Naive B cell (primary cell): ENCODE results near the gene UBE2E2. TPM values are rescaled to one million over a fixed set of nuclear protein-coding genes. Genes with fewer than 3 reads are reported as not detected.
"Not testable (repeated sequence)": the region's sequence is repeated elsewhere in the genome, so short reads cannot be mapped to it uniquely, and the experiment has no call there.

ENCODE experiments used
- ATAC-seq, 2 donors: fragments of 150-1000 bp; cut with Tn5 transposase; 2 replicates each; pipeline ENCODE4 v1.10.0; 2021; ENCODE audit warnings: low read depth in 2 of 2, mild to moderate bottlenecking in 2 of 2, moderate library complexity in 2 of 2
- DNase-seq: peaks from one replicate; pipeline ENCODE4 v3.0.0; 2022
- H3K27ac Mint-ChIP-seq, 6 donors: one replicate each; pipeline ENCODE4 v1.8.0; 2020 to 2022; ENCODE audit warnings: mild to moderate bottlenecking in 6 of 6, mixed read lengths in 6 of 6, moderate library complexity in 5 of 6, inconsistent platforms in 2 of 6
- H3K27me3 Mint-ChIP-seq, 3 donors: one replicate each; pipeline ENCODE4 v1.8.0; 2021 to 2022; ENCODE audit warnings: mixed read lengths in 3 of 3, mild to moderate bottlenecking in 1 of 3
- H3K36me3 Mint-ChIP-seq, 2 donors: one replicate each; pipeline ENCODE4 v1.8.0; 2020 to 2022; ENCODE audit warnings: mixed read lengths in 2 of 2, inconsistent platforms in 1 of 2, mild to moderate bottlenecking in 1 of 2
- H3K4me1 Mint-ChIP-seq, 3 donors: one replicate each; pipeline ENCODE4 v1.8.0; 2020 to 2022; ENCODE audit warnings: mixed read lengths in 3 of 3, inconsistent platforms in 1 of 3, mild to moderate bottlenecking in 1 of 3, moderate library complexity in 1 of 3
- H3K4me3 Mint-ChIP-seq, 8 donors: one replicate each; pipeline ENCODE4 v1.8.0; 2020 to 2022; ENCODE audit warnings: mild to moderate bottlenecking in 8 of 8, mixed read lengths in 8 of 8, moderate library complexity in 8 of 8, inconsistent platforms in 2 of 8
- H3K9me3 Mint-ChIP-seq, 7 donors: one replicate each; pipeline ENCODE4 v1.8.0; 2020 to 2022; ENCODE audit warnings: mixed read lengths in 7 of 7, mild to moderate bottlenecking in 5 of 7, inconsistent platforms in 2 of 7, moderate library complexity in 1 of 7
- polyA plus RNA-seq, 6 donors: library from polyadenylated mRNA; unstranded; fragments of 300-500 nt; fragmentation: Illumina TruSeq; gene quantifications; one replicate each; pipeline ENCODE4 v1.2.3, GENCODE V29; 2021; ENCODE audit warnings: low read depth in 6 of 6

UBE2E2 gene
- polyA plus RNA-seq, 6 donors from 2014 or later: 101 to 162 (median 121) TPM

DNA sequence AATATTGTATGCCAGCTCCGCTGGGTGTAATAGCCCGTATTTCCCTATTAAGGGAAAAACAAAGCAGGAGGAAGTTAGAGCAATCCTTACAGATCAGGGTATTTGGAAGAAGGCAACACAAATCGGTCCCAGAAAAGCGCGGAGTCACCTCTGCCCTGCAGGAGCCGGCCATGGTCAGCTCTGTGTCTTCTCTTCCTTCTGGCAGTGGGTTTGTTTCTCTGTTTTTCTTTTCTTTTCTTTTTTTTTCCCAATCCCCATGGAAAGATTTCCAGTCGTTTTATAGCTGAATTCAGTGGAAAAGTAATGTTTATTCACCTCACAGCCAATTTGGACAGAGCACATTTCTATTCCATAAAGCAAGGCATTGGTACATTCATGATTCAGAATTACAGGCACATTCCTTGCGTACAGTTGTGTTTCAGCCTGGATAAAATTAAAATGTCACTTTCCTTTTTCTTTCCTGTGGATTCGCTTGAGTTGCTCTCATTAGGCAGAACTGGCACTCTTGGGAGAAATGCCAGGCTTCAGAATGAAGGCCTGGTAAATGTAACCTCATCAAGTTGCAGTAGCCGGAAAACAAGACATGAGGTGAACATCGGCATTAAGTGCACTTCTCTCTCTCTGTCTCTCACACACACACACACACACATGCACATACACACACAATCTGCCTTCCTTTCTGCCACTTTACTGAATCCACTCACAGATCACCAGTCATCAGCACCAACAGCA lies 398.1 kb downstream of the UBE2E2 start:
- Mint-ChIP-seq H3K27me3 (no peaks in the 10 kb centered on the region), H3K36me3 (peaks cover 7 to 9% of the 10 kb centered on the region in 2 donors), H3K27ac (no peak overlapping the region), H3K4me3 (no peak overlapping the region), H3K4me1 (peaks cover 0 to 13% (median 0%) of the 10 kb centered on the region in 3 donors), H3K9me3 (peaks cover 0 to 8% (median 0%) of the 10 kb centered on the region in 7 donors)
- DNase-seq: no peak
- no peak for ATAC-seq

DNA sequence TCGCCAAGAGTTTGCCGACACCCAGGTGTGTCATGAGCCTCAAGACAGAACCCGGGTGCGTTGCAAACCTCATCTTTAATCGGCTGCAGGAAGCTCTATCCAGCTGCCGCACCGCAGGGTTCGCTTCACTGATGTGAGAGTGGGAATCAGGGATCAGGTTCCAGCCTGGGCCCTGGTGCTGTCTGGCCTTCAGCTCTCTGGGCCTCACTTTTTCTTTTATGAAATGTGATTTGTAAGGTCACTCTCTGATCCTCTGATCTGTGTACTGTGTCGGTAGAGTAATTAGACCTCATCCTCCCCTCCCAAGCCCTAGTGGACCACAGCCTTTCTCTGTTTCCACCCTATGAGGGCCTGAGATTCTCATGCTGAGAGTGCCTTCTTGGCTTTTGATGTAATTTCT lies 399.8 kb downstream of the UBE2E2 start:
- Mint-ChIP-seq H3K27ac (no peak overlapping the region), H3K27me3 (no peaks in the 10 kb centered on the region), H3K9me3 (no peaks in the 10 kb centered on the region), H3K4me1 (peaks cover 0 to 15% (median 0%) of the 10 kb centered on the region in 3 donors), H3K36me3 (no peaks in the 10 kb centered on the region), H3K4me3 (no peak overlapping the region)
- DNase-seq (no peak), ATAC-seq (no peak)

DNA sequence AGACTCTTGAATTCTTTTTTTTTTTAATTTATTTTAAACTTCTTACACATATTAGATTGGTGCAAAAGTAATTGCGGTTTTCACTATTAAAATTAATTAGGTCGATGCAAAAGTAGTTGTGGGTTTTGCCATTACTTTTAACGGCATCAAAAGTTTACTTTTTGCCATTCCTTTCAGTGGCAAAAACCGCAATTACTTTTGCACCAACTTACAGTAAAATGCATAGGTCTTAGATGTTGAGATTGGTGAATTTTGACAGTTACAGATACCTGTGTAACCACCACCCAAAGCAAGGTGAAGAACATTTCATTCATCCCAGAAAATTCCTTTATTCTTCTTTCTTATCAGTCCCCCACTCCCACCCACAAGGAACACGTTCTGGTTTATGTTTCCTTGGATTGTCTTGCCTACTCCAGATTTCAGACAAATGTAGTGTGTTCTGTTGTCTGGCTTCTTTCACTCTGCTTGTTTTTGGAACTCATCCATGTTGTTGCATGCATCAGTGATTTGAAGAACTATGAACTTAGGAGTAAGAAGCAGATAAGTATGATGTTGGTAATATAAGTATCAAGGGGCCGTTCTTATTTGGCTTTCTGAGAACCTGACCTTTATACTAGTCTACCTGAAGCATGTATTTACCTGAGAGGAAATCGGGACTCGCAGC lies 404.2 kb downstream of the UBE2E2 start:
- no peak overlapping the region for H3K27ac Mint-ChIP-seq
- H3K9me3 Mint-ChIP-seq: no peaks in the 10 kb centered on the region
- ATAC-seq: no peak
- DNase-seq: no peak
- no peak overlapping the region for H3K4me3 Mint-ChIP-seq
- no peaks in the 10 kb centered on the region for H3K36me3 Mint-ChIP-seq
- H3K4me1 Mint-ChIP-seq: peaks cover 9 to 19% (median 9%) of the 10 kb centered on the region in 3 donors
- H3K27me3 Mint-ChIP-seq: no peaks in the 10 kb centered on the region

DNA sequence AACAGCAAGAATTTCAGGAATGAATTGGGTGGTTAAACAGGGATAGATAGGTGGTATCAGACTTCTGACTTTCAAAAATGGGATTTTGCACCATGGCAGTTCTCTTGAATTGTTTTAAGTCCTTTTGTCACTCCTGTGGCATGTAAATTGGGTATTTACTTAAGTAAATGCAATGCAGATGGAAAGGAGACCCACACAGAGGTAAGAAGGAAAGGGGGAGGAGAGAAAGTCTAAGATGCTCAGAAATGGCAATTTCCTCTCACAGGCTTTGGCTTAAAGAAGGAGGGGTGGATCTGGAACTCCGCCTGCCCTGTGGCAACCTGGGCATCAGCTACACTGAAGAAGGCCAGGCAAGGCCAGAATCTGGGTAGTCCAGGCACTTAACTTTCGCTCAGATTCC lies 405.5 kb downstream of the UBE2E2 start:
- Mint-ChIP-seq H3K4me1 (peaks cover 11 to 22% (median 12%) of the 10 kb centered on the region in 3 donors), H3K27ac (no peak overlapping the region), H3K27me3 (no peaks in the 10 kb centered on the region), H3K36me3 (no peaks in the 10 kb centered on the region), H3K9me3 (no peaks in the 10 kb centered on the region), H3K4me3 (peak overlapping the region in 1 of 8 donors; percentile 5)
- ATAC-seq (no peak), DNase-seq (no peak)

DNA sequence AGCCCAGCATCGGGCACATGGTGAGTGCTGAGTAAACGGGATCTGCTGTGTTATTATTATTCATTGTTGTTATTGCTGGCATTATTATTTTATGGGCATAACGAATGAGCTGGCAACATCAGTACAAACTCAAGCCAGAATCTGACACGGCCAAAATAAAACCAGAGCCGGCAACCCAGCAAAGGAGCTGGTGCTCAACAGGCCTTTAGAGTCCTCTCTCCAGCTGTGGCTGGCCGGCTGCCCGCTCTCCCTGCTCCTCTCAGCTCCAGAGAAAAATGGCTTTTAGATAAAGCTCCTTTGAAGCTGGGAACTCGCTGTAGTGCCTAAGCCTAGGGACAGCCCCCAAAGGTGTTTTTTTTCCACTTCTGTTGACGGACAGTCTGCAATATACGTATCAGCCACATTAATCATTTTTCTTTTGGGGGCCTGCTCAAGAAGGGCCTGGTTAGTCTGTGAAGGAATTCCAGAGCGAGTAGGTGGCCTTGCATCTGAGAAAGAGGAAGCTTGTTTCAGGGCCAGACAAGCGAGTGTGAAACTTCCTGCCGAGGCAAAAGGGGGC lies 408.7 kb downstream of the UBE2E2 start:
- no peaks in the 10 kb centered on the region for H3K27me3 Mint-ChIP-seq
- no peaks in the 10 kb centered on the region for H3K9me3 Mint-ChIP-seq
- H3K4me3 Mint-ChIP-seq: peak overlapping the region; percentile 5 to 90 (median 66)
- H3K4me1 Mint-ChIP-seq: peaks cover 16 to 31% (median 21%) of the 10 kb centered on the region in 3 donors
- peaks cover 0 to 6% of the 10 kb centered on the region in 2 donors for H3K36me3 Mint-ChIP-seq
- DNase-seq (peak; percentile 24), ATAC-seq (peak; percentile 69 to 78)
- H3K27ac Mint-ChIP-seq: peak overlapping the region in 5 of 6 donors; percentile 20 to 90 (median 67)

DNA sequence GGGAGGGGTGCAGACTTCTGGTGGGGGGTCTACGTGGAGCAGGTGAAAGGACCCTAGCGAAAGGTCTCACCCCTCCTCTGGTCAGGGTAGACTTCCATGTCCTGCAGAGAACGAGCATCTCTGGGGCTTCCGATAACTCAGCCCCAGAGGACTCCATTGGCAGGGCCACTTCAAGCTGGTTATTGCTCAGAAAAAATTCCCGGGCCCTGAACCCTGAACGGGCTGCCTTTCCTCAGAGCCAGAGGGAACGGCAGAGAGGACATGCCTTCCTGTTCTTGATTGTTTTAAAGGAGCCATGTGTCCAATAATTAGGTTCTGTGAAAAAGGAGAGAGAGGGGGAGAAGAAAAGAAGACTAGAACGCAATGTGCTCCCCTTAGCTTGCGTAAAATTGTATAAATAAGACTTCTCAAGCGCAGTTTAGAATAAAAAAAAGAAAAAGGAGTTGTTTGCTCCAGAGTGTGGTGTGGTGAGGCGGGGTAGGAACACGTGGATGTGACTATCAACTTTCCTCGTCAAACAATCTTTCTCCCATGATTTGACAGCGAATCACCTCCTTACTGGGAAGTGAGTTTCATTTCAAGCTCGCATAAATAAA lies 409.3 kb downstream of the UBE2E2 start:
- H3K9me3 Mint-ChIP-seq: peaks cover 0 to 5% (median 0%) of the 10 kb centered on the region in 7 donors
- H3K36me3 Mint-ChIP-seq: peaks cover 2 to 9% of the 10 kb centered on the region in 2 donors
- ATAC-seq: peak in 1 of 2 donors; percentile 18
- peak overlapping the region in 5 of 6 donors; percentile 20 to 90 (median 69) for H3K27ac Mint-ChIP-seq
- no peak for DNase-seq
- H3K27me3 Mint-ChIP-seq: no peaks in the 10 kb centered on the region
- H3K4me3 Mint-ChIP-seq: peak overlapping the region; percentile 5 to 90 (median 66)
- peaks cover 22 to 37% (median 27%) of the 10 kb centered on the region in 3 donors for H3K4me1 Mint-ChIP-seq

DNA sequence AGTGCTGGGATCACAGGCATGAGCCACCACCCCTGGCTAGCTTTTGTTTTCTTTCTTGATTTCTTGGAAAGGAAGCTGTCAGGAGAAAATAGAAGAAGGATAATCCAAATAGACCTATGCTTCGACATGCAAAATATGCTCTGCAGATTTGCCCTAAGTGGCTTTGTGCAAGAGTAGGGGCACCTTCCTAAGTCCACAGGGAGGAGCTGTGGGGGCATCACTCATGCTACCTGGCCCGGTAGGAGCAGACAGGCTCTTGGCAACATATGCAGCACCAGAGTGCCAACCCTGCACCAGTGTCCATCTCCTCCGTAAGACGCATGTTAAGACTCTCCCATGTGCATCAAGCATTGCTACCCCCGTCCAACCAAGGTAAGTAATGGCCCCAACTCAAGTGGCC lies 411.9 kb downstream of the UBE2E2 start:
- DNase-seq (no peak), ATAC-seq (no peak)
- no peaks in the 10 kb centered on the region for H3K27me3 Mint-ChIP-seq
- H3K4me3 Mint-ChIP-seq: peak overlapping the region in 1 of 8 donors; percentile 63
- H3K9me3 Mint-ChIP-seq: peaks cover 0 to 8% (median 6%) of the 10 kb centered on the region in 7 donors
- H3K36me3 Mint-ChIP-seq: peaks cover 9 to 10% of the 10 kb centered on the region in 2 donors
- H3K27ac Mint-ChIP-seq: peak overlapping the region in 2 of 6 donors; percentile 7 to 12
- H3K4me1 Mint-ChIP-seq: peaks cover 25 to 41% (median 32%) of the 10 kb centered on the region in 3 donors

DNA sequence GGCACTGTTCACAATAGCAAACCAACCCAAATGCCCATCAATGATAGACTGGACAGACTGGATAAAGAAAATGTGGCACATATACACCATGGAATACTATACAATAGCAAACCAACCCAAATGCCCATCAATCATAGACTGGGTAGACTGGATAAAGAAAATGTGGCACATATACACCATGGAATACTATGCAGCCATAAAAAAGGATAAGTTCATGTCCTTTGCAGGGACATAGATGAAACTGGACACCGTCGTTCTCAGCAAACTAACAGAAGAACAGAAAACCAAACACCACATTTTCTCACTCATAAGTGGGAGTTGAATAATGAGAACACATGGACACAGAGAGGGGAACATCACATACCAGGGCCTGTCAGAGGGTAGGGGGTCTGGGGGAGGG lies 415.3 kb downstream of the UBE2E2 start:
- not testable (repeated sequence) for DNase-seq, ATAC-seq, H3K27me3 Mint-ChIP-seq, H3K4me3 Mint-ChIP-seq, H3K27ac Mint-ChIP-seq
- H3K4me1 Mint-ChIP-seq: peaks cover 15 to 29% (median 20%) of the 10 kb centered on the region in 3 donors
- H3K9me3 Mint-ChIP-seq: peaks cover 0 to 19% (median 8%) of the 10 kb centered on the region in 7 donors
- H3K36me3 Mint-ChIP-seq: peaks cover 9 to 15% of the 10 kb centered on the region in 2 donors

DNA sequence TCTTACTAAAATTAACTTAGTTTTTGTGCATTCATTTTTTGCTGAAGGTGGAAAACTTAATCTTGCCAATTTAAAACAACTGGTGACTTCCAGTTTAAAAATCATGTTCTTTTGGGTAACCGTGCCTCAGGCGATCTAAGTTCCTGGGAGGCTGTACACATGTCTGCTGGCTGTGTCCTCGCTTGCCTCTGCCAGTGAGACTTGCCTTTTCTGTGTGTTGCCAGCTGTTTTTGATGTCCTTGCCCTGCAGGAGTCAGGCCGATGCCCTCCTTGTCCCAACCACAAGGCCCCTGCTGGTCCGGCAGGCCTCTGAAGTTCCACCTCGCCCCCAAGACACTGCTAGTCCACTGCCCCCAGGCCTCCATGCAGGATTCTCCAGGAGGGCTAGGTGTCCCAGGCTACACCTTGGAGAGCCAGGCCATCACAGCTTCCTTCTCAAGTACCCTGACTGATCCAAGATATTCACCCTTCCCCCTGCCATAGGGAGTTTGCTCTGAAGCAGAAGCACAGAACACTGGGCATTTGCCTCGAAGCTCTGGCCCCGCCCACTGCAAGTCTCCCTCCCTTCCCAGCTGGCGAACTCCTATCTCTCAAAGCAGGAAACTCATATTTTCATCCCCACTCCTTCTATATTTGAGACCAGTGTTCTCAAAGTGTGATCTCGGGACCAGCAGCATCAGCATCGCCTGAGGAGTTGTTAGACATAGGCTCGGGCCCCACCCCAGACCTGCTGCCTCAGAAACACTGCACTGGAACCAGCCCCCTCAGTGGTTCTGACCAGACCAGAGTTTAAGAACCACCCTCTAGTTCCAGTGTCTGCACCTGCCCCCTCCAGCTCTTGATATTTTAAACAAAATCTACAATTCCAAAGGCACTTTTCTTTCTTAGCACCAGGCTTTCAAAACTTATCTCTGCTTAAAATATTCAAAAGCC lies 416.8 kb downstream of the UBE2E2 start:
- H3K9me3 Mint-ChIP-seq: peaks cover 0 to 29% (median 19%) of the 10 kb centered on the region in 7 donors
- no peaks in the 10 kb centered on the region for H3K27me3 Mint-ChIP-seq
- H3K4me1 Mint-ChIP-seq: peaks cover 15 to 29% (median 20%) of the 10 kb centered on the region in 3 donors
- no peak overlapping the region for H3K4me3 Mint-ChIP-seq
- H3K27ac Mint-ChIP-seq: peak overlapping the region in 1 of 6 donors; percentile 58
- H3K36me3 Mint-ChIP-seq: peaks cover 9 to 15% of the 10 kb centered on the region in 2 donors
- DNase-seq: no peak
- ATAC-seq: no peak

DNA sequence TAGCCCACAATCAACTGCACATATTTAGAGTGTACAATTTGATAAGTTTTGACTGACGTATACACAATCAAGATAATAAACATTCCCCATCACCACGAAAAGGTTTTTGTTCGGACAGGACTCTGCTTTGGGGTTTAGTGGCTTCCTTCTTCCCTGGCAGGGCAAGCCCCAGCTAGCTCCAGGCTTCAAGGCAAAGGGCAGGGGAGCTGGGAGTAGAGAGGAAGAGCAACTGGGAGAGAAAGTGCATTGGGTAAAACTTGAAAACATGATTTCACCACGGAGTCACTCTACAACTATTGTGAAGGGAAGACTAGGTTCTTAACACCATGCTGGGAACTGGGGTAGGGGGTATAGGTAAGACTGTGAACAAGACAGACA lies 417.5 kb downstream of the UBE2E2 start:
- Mint-ChIP-seq H3K27me3 (no peaks in the 10 kb centered on the region), H3K36me3 (peaks cover 9 to 15% of the 10 kb centered on the region in 2 donors), H3K4me1 (peaks cover 15 to 22% (median 20%) of the 10 kb centered on the region in 3 donors), H3K9me3 (peaks cover 0 to 36% (median 24%) of the 10 kb centered on the region in 7 donors), H3K4me3 (no peak overlapping the region), H3K27ac (peak overlapping the region in 1 of 6 donors; percentile 60)
- no peak for ATAC-seq
- DNase-seq: no peak

DNA sequence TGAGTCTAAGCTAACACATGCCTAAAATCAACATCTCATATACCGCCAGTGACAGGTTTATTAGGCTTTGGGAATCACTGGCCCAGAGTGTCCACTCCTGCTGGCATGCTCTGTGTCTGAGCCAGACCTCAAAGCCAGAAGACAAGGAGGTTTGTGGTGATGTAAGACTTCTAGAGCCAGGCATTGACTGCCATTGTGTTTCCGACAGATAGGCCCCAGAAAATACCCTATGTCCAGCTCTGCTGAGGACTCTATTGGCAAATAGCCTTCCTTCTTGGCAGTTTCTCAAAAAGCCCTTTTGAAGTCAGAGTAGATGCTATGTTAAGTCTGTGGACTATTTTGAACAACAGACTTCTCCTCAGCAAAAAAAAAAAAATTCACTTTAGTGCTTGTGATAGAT lies 420.7 kb downstream of the UBE2E2 start:
- DNase-seq (no peak), ATAC-seq (no peak)
- Mint-ChIP-seq H3K36me3 (peaks cover 0 to 6% of the 10 kb centered on the region in 2 donors), H3K4me1 (peaks cover 0 to 7% (median 0%) of the 10 kb centered on the region in 3 donors), H3K9me3 (peaks cover 0 to 39% (median 21%) of the 10 kb centered on the region in 7 donors), H3K27me3 (no peaks in the 10 kb centered on the region), H3K4me3 (no peak overlapping the region), H3K27ac (peak overlapping the region in 1 of 6 donors; percentile 25)

DNA sequence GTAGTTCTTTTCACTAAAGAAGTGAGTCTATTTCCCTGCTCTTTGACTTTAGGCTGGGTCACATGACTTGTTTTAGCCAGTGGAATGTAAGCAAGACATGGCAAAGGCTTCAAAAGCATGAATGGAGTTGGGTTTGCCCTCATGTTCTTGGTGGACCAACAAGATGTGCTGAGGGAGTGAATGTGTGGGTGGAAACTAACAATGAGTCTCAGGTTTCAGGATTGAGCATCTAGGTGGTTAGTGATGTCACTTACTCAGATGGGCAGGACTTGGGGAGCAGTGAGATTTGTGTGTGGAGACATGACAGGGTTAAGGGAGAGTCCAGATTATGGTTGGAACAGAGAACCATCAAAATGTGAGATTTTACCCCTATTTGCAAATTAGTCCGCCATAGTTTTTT lies 421.2 kb downstream of the UBE2E2 start:
- peaks cover 0 to 10% of the 10 kb centered on the region in 2 donors for H3K36me3 Mint-ChIP-seq
- peaks cover 0 to 39% (median 21%) of the 10 kb centered on the region in 7 donors for H3K9me3 Mint-ChIP-seq
- H3K4me1 Mint-ChIP-seq: peaks cover 0 to 7% (median 0%) of the 10 kb centered on the region in 3 donors
- peak overlapping the region in 1 of 6 donors; percentile 25 for H3K27ac Mint-ChIP-seq
- ATAC-seq (no peak), DNase-seq (no peak)
- no peak overlapping the region for H3K4me3 Mint-ChIP-seq
- peaks cover 0 to under 1% (median 0%) of the 10 kb centered on the region in 3 donors for H3K27me3 Mint-ChIP-seq
